ENCODE results near the gene SH2D6.
"Not testable (repeated sequence)": the region's sequence is repeated elsewhere in the genome, so short reads cannot be mapped to it uniquely, and the experiment has no call there.

Gene SH2D6

GRCh38 chr2:85425588-85425987 is 7.1 kb downstream of the SH2D6 start:
- DNase-seq = no peak

DNA sequence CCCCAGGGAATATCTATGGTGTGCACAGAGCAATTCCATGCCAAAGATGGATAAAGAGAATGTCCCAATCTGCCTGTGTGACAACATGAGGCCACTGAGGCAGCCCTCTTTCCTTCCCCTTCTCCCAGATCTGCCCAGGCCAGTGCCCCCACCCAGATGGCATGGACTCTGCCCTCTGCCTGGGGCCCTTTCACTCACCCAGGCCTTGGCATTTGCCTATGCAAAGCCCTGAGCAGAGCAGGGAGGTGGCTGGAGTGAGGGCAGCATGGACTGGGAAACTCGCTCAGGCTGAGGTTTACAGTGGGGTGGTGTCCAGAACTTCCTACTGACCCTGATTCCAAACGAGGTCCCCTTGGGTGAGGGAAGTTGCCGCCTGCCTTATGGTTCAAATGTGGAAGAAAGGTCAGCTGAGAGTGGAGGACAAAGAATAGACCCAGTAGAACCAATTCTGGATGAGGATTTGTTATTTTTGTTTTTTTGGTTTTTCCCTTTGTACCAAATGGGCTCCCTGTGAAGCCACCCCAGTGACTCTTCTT is 8.9 kb downstream of the SH2D6 start:
- DNase-seq = no peak

DNA sequence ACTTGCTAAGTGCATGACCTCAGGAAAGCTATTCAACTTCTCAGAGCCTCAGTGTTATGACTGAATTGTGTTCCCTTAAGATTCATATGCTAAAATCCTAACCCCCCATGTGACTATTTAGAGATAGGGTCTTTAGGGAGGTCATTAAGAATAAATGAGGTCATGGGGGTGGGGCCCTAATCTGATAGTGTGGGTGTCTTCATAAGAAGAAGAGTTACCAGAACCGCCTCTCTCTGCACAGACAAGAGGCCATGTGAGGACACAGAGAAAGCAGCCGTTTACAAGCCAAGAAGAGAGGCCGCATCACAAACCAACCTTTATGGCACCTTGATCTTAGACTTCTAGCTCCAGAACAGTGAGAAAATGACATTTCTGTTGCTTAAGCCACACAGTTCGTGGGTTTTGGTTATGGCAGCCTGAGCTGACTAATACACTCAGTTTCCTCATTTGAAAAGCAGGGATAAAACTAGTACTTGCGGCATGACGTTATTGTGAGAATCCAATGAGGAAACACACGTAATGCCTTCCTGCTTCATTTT is 9.9 kb downstream of the SH2D6 start:
- DNase-seq = no peak

DNA sequence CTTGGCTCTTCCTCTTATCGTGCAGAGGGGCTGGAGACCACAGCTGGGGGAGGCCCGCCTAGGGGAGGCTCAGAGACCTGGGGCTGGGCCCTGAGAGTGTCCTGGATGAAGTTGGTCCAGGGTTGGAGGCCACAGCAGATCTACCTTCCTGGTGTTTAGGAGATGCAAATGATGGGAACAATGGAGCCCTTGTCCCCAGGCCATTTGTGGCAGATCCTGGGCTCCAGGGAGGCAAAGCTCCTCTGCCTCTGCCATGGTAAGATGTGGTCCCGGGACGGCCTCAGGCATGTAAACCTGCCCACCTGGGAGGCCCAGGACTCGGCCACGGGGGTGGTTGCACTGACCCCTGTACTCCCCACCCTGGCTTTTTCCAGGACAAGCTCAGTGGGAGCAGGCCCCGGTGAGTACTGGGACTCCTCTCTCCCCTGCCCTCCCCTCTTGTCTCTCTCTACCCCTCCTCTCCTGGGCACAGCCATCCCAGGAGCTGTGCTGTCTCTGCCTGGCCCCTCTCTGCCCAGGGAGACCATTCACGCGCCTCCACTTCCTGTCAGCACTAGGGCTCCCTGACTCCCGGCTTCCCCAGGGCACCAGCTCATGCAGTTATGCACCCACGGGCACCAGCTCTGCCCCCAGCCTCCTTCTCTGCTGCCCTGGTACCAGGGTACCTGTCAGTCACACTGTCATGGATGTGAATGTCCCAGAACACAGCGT is 10.9 kb downstream of the SH2D6 start:
- no peak for DNase-seq

- no peak for DNase-seq
These were observed 11.4 kb downstream of the SH2D6 start for GRCh38 chr2:85429924-85430289.

DNA sequence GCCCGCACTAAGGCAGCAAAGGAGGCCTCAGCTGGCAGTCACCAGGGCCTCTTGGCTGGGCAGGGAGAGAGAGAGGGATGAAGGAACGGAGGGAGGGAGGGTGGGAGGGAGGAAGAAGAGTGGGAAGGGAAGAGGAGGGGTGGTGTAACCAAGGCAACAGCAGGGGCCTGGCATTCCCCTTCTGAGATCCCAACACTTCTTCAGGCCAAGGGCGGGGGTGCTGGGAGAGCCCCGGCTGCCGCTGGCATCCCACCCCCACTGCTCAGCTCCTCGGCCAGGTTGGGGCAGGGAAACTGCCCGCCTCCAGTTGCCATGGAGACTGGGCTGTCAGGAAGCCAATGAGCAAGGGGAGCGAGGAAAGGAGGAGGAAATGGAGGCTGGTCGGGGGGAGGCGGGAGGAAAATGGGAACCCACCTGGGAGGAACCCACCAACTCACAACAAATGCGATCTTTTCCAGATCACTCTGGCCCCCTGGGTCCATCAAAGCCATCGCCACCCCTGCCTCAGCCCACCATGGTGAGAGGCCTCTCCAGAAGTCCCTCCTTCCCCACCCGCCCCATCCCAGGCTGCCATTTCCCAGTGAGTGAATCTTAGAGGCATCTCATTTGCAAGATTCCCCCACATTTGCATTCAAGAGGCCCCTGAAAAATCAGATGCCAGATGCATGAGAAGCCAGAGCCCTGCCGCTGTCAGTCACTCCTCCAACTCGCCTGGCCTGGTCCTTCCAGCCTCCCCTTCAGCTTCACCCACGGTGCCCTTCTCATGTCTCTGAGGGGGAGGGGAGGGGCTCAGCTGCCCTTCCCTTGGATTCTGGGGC is 12.4 kb downstream of the SH2D6 start:
- no peak for DNase-seq

DNA sequence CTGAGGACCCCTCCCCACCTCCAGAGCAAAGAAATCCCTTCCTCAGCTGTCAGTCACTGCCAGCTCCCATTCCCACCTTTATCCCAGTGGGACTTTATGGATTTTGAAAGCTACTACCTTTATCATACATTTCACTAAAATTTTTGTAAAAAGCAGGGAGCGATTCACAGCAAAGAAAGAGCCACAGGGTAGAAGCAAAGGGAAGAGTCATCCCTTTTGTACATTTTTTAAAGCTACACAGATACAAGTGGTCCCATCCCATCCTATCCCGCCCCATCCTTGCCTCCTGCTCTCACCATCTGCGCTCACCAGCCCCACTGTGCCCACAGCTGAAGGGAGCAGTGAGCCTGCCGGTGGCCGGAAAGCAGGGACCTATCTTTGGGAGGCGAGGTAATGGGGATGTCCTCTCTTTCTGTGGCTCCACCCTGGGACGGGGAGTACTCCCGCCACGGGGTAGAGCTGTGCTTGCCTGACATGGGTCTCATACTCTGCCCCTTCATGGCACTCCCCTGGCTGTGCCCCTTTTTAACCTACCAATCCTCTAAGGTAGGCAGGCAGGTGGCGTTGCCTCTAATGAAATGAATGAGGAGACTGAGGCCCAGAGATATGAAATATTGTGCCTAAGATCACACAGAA is 13.2 kb downstream of the SH2D6 start:
- DNase-seq = no peak

DNA sequence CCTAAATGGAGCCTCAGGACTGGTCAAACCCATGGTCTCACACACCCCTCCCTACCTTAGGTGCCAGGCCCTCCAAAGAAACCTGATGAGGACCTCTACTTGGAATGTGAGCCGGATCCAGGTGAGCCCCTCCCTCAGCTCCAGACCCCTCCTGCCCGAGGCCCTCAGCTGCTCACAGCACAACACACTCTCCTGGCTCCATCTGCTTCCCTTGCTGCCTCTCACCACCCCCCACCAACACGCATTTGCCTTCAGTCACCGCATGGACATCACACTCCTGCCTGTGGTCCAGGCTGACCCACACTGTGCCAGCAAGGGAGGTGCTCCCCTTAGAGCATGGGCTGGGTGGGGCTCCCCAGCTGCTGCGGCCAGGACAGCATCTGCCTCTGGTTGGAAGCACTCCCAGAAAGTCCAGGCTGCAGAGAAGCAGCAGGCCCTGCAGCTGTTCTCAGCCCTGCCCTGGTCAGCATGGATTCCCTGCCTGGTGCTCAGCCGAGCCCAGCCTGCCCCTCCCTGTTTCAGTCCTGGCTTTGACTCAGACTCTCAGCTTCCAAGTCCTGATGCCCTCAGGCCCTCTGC is 15.1 kb downstream of the SH2D6 start:
- DNase-seq = no peak

GRCh38 chr2:85434696-85435095 is 16.2 kb downstream of the SH2D6 start:
- DNase-seq = no peak

- no peak for DNase-seq
These were observed 16.9 kb downstream of the SH2D6 start for GRCh38 chr2:85435220-85435958.

DNA sequence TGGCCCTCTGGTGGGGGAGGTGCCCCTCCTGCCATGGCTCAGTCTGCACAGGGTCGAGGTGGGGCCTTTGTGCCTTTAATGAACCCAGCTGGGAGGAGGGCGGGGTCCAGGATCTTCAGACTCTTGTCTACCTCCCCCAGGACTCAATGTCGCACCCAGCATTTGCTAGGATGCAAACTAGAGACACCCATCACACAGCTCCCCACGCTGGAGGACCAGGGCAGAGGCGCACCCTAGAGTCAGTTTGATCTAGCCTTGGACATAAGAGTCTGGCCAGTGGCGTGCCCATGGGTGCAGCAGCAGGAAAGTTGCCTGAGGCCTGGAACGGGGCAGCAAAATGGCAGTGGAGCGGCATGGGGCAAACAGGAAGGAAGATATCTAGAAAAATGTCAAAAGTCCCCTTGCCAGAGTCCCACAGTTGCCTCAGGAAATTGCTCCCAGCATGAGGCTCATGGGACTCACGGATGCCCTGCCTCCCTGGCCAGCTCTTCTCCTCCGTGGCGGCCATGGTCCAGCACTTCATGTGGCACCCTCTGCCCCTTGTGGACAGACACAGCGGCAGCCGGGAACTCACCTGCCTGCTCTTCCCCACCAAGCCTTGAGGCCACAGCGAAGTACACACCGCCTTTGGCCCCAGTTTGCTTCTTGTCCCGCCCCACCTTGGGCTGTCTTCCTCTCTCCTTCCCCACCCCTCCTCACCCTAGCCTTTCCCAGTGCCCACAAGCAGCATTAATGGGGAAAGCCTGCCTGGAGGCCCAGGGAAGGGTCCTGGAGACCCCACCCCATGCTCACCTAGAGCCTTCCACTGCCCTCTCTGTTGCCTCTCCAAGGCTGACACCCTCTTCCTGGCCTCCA is 17.7 kb downstream of the SH2D6 start:
- DNase-seq = no peak

GRCh38 chr2:85436836-85437487 is 18.4 kb downstream of the SH2D6 start:
- no peak for DNase-seq

- peak; percentile 71 for DNase-seq
These were observed 19.1 kb downstream of the SH2D6 start for GRCh38 chr2:85437488-85438200.

GRCh38 chr2:85438201-85439024 is 19.9 kb downstream of the SH2D6 start:
- no peak for DNase-seq

GRCh38 chr2:85439025-85439472 is 20.5 kb downstream of the SH2D6 start:
- DNase-seq = no peak

GRCh38 chr2:85439569-85439968 is 21.1 kb downstream of the SH2D6 start:
- DNase-seq = not testable (repeated sequence)

GRCh38 chr2:85439986-85440385 is 21.5 kb downstream of the SH2D6 start:
- DNase-seq = no peak

DNA sequence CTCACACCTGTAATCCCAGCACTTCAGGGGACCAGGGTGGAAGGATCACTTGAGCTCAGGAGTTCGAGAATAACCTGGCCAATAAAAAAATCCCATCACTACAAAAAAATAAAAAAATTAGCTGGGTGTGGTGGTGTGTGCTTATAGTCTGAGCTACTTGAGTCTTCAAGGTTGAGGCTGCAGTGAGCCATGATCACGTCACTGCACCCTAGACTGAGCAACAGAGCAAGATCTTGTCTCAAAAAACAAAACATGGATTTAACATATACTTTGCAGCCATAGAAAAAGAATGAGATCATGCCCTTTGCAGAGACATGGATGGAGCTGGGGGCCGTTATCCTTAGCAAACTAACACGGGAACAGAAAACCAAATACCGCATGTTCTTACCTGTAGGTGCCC is 22.2 kb downstream of the SH2D6 start:
- DNase-seq = no peak

GRCh38 chr2:85441864-85442263 is 23.4 kb downstream of the SH2D6 start:
- DNase-seq = no peak

Measured in stimulated activated CD4-positive, alpha-beta T cell treated with anti-CD3 and anti-CD28 coated beads, Interleukin-1b, Interleukin-23, amount 100 ng/mL, for 48 hours (primary cell).